T-helper 2 cell treated with Interferon-gamma antibody and Interleukin-4, amounts not matched to agents 5 μg/mL and 100 μg/mL, for 36 hours (primary cell): ENCODE measurements around the gene CLIP2.
"Not testable (repeated sequence)": the region's sequence is repeated elsewhere in the genome, so short reads cannot be mapped to it uniquely, and the experiment has no call there.

ENCODE experiments used
- DNase-seq: peaks from one replicate; pipeline ENCODE4 v3.0.0; 2021; ENCODE audit warnings: low spot score
- H3K27ac Mint-ChIP-seq: one replicate; pipeline ENCODE4 v1.8.0; 2021; ENCODE audit warnings: mild to moderate bottlenecking, mixed read lengths
- H3K27me3 Mint-ChIP-seq: one replicate; pipeline ENCODE4 v1.8.0; 2021; ENCODE audit warnings: low read depth, mixed read lengths
- H3K36me3 Mint-ChIP-seq: one replicate; pipeline ENCODE4 v1.8.0; 2021; ENCODE audit warnings: low read depth, mixed read lengths
- H3K4me1 Mint-ChIP-seq: one replicate; pipeline ENCODE4 v1.8.0; 2021; ENCODE audit warnings: low read depth, mixed read lengths
- H3K4me3 Mint-ChIP-seq: one replicate; pipeline ENCODE4 v1.8.0; 2022; ENCODE audit warnings: mild to moderate bottlenecking, moderate library complexity, mixed read lengths
- H3K9me3 Mint-ChIP-seq: one replicate; pipeline ENCODE4 v1.8.0; 2021; ENCODE audit warnings: mixed read lengths

Gene CLIP2

GRCh38 chr7:74398426-74398825 lies 109.2 kb downstream of the CLIP2 start:
- no peaks in the 10 kb centered on the region for H3K36me3 Mint-ChIP-seq
- H3K4me1 Mint-ChIP-seq: peaks cover 2% of the 10 kb centered on the region
- H3K9me3 Mint-ChIP-seq: no peaks in the 10 kb centered on the region
- no peak overlapping the region for H3K27ac Mint-ChIP-seq
- no peak overlapping the region for H3K4me3 Mint-ChIP-seq
- DNase-seq: no peak
- no peaks in the 10 kb centered on the region for H3K27me3 Mint-ChIP-seq

GRCh38 chr7:74399006-74399405 lies 109.8 kb downstream of the CLIP2 start:
- Mint-ChIP-seq H3K27ac (no peak overlapping the region), H3K4me3 (no peak overlapping the region), H3K36me3 (no peaks in the 10 kb centered on the region), H3K4me1 (peaks cover 2% of the 10 kb centered on the region), H3K27me3 (no peaks in the 10 kb centered on the region), H3K9me3 (no peaks in the 10 kb centered on the region)
- DNase-seq: no peak

GRCh38 chr7:74400420-74401136 lies 111.4 kb downstream of the CLIP2 start:
- no peaks in the 10 kb centered on the region for H3K9me3 Mint-ChIP-seq
- no peaks in the 10 kb centered on the region for H3K27me3 Mint-ChIP-seq
- no peak overlapping the region for H3K27ac Mint-ChIP-seq
- peaks cover 2% of the 10 kb centered on the region for H3K4me1 Mint-ChIP-seq
- no peak overlapping the region for H3K4me3 Mint-ChIP-seq
- no peaks in the 10 kb centered on the region for H3K36me3 Mint-ChIP-seq
- no peak for DNase-seq

GRCh38 chr7:74401137-74401859 lies 112.1 kb downstream of the CLIP2 start:
- Mint-ChIP-seq H3K4me3 (no peak overlapping the region), H3K36me3 (no peaks in the 10 kb centered on the region), H3K9me3 (no peaks in the 10 kb centered on the region), H3K27me3 (no peaks in the 10 kb centered on the region), H3K4me1 (peaks cover 2% of the 10 kb centered on the region), H3K27ac (no peak overlapping the region)
- peak; percentile 42 for DNase-seq

GRCh38 chr7:74402668-74403067 lies 113.5 kb downstream of the CLIP2 start:
- H3K36me3 Mint-ChIP-seq, DNase-seq, H3K27ac Mint-ChIP-seq, H3K4me3 Mint-ChIP-seq, H3K9me3 Mint-ChIP-seq, H3K4me1 Mint-ChIP-seq, H3K27me3 Mint-ChIP-seq: not testable (repeated sequence)

GRCh38 chr7:74403521-74404387 lies 114.5 kb downstream of the CLIP2 start:
- Mint-ChIP-seq H3K4me1 (peaks cover 2% of the 10 kb centered on the region), H3K4me3 (no peak overlapping the region), H3K36me3 (no peaks in the 10 kb centered on the region), H3K9me3 (no peaks in the 10 kb centered on the region), H3K27ac (no peak overlapping the region), H3K27me3 (no peaks in the 10 kb centered on the region)
- no peak for DNase-seq

GRCh38 chr7:74404388-74404700 lies 115.1 kb downstream of the CLIP2 start:
- no peaks in the 10 kb centered on the region for H3K9me3 Mint-ChIP-seq
- H3K27me3 Mint-ChIP-seq: no peaks in the 10 kb centered on the region
- no peaks in the 10 kb centered on the region for H3K36me3 Mint-ChIP-seq
- H3K4me1 Mint-ChIP-seq: peaks cover 2% of the 10 kb centered on the region
- no peak overlapping the region for H3K4me3 Mint-ChIP-seq
- DNase-seq: no peak
- no peak overlapping the region for H3K27ac Mint-ChIP-seq

- peaks cover 2% of the 10 kb centered on the region for H3K4me1 Mint-ChIP-seq
- DNase-seq: no peak
- H3K36me3 Mint-ChIP-seq: no peaks in the 10 kb centered on the region
- no peaks in the 10 kb centered on the region for H3K9me3 Mint-ChIP-seq
- H3K27me3 Mint-ChIP-seq: no peaks in the 10 kb centered on the region
- H3K27ac Mint-ChIP-seq: no peak overlapping the region
- H3K4me3 Mint-ChIP-seq: no peak overlapping the region
These were observed 115.5 kb downstream of the CLIP2 start for GRCh38 chr7:74404741-74405140.

GRCh38 chr7:74405191-74405898 lies 116.1 kb downstream of the CLIP2 start:
- Mint-ChIP-seq H3K36me3 (no peaks in the 10 kb centered on the region), H3K4me1 (peaks cover 2% of the 10 kb centered on the region), H3K27ac (no peak overlapping the region), H3K4me3 (no peak overlapping the region), H3K9me3 (no peaks in the 10 kb centered on the region), H3K27me3 (no peaks in the 10 kb centered on the region)
- DNase-seq: no peak

GRCh38 chr7:74405899-74406512 lies 116.8 kb downstream of the CLIP2 start:
- H3K27ac Mint-ChIP-seq: no peak overlapping the region
- no peaks in the 10 kb centered on the region for H3K9me3 Mint-ChIP-seq
- no peak for DNase-seq
- no peaks in the 10 kb centered on the region for H3K36me3 Mint-ChIP-seq
- no peak overlapping the region for H3K4me3 Mint-ChIP-seq
- peaks cover 2% of the 10 kb centered on the region for H3K27me3 Mint-ChIP-seq
- peaks cover 2% of the 10 kb centered on the region for H3K4me1 Mint-ChIP-seq

- Mint-ChIP-seq H3K9me3 (no peaks in the 10 kb centered on the region), H3K27ac (no peak overlapping the region), H3K36me3 (no peaks in the 10 kb centered on the region), H3K4me1 (no peaks in the 10 kb centered on the region), H3K4me3 (no peak overlapping the region), H3K27me3 (peaks cover 2% of the 10 kb centered on the region)
- no peak for DNase-seq
These were observed 118.8 kb downstream of the CLIP2 start for GRCh38 chr7:74407958-74408357.

GRCh38 chr7:74409571-74409970 lies 120.4 kb downstream of the CLIP2 start:
- Mint-ChIP-seq H3K36me3 (no peaks in the 10 kb centered on the region), H3K4me1 (no peaks in the 10 kb centered on the region), H3K27ac (no peak overlapping the region), H3K27me3 (peaks cover 2% of the 10 kb centered on the region), H3K4me3 (no peak overlapping the region), H3K9me3 (no peaks in the 10 kb centered on the region)
- no peak for DNase-seq

GRCh38 chr7:74410772-74411171 lies 121.6 kb downstream of the CLIP2 start:
- Mint-ChIP-seq H3K36me3 (no peaks in the 10 kb centered on the region), H3K4me1 (no peaks in the 10 kb centered on the region), H3K27ac (no peak overlapping the region), H3K27me3 (peaks cover 2% of the 10 kb centered on the region), H3K9me3 (no peaks in the 10 kb centered on the region), H3K4me3 (no peak overlapping the region)
- DNase-seq: no peak
